OCI-LY1 (cell line): ENCODE measurements around the gene MRM2.

Source experiments
- H2AFZ ChIP-seq: fragments of 200-600 bp; sonication (generic), shearing (Covaris generic); 2 replicates; pipeline ENCODE4 v1.6.0; 2014; ENCODE audit warnings: antibody characterized with exemption, mild to moderate bottlenecking, low read length
- H3F3A ChIP-seq: fragments of 200-600 bp; sonication (generic), shearing (Covaris generic); 2 replicates; pipeline ENCODE4 v1.6.0; 2014; ENCODE audit warnings: mild to moderate bottlenecking, antibody characterized with exemption, low read length, moderate library complexity; ENCODE audit not compliant: insufficient read depth
- H3K27ac ChIP-seq: fragments of 200-600 bp; sonication (generic); 2 replicates; pipeline ENCODE4 v1.5.1; 2014; ENCODE audit warnings: low read length, mixed run types, mild to moderate bottlenecking, low read depth; ENCODE audit not compliant: poor library complexity, severe bottlenecking
- H3K27me3 ChIP-seq: fragments of 200-600 bp; sonication (generic); 2 replicates; pipeline ENCODE4 v1.6.0; 2014; ENCODE audit warnings: antibody characterized with exemption, mild to moderate bottlenecking, low read length, moderate library complexity; ENCODE audit not compliant: insufficient read depth
- H3K36me3 ChIP-seq: fragments of 200-600 bp; sonication (generic); 2 replicates; pipeline ENCODE4 v1.6.1; 2014; ENCODE audit warnings: mild to moderate bottlenecking, antibody characterized with exemption, low read length, moderate library complexity, mixed read lengths; ENCODE audit not compliant: insufficient read depth
- H3K4me1 ChIP-seq: fragments of 200-600 bp; sonication (generic); 2 replicates; pipeline ENCODE4 v1.5.1; 2014; ENCODE audit warnings: mild to moderate bottlenecking, low read length, moderate library complexity; ENCODE audit not compliant: insufficient read depth, severe bottlenecking
- H3K4me2 ChIP-seq: fragments of 200-600 bp; sonication (generic), shearing (Covaris generic); 2 replicates; pipeline ENCODE4 v1.6.1; 2014; ENCODE audit warnings: low read length
- H3K4me3 ChIP-seq: fragments of 200-600 bp; sonication (generic); 2 replicates; pipeline ENCODE4 v1.5.1; 2014; ENCODE audit warnings: low read length, low read depth, mild to moderate bottlenecking, mixed read lengths; ENCODE audit not compliant: poor library complexity, severe bottlenecking
- H3K79me2 ChIP-seq: fragments of 200-600 bp; shearing (Covaris generic); 2 replicates; pipeline ENCODE4 v1.6.1; 2016; ENCODE audit warnings: mixed run types, low read length, mixed read lengths; ENCODE audit not compliant: insufficient read depth
- H3K9ac ChIP-seq: fragments of 200-600 bp; sonication (generic), shearing (Covaris generic); 2 replicates; pipeline ENCODE4 v1.6.1; 2014; ENCODE audit warnings: mild to moderate bottlenecking, low read length, mixed read lengths
- H3K9me2 ChIP-seq: fragments of 200-600 bp; sonication (generic), shearing (Covaris generic); 2 replicates; pipeline ENCODE4 v1.6.1; 2014; ENCODE audit warnings: low read depth, mild to moderate bottlenecking, low read length, mixed read lengths
- H3K9me3 ChIP-seq: fragments of 200-600 bp; shearing (Covaris generic); 2 replicates; pipeline ENCODE4 v1.6.1; 2014; ENCODE audit warnings: low read length, mixed read lengths
- H4K20me1 ChIP-seq: fragments of 200-600 bp; sonication (generic), shearing (Covaris generic); 2 replicates; pipeline ENCODE4 v1.6.0; 2016; ENCODE audit warnings: mild to moderate bottlenecking, low read length; ENCODE audit not compliant: insufficient read depth
- CTCF ChIP-seq: fragments of 200-600 bp; sonication (generic), shearing (Covaris generic); IDR thresholded peaks from 2 replicates; pipeline ENCODE4 v1.5.1; 2017; ENCODE audit warnings: mild to moderate bottlenecking, antibody characterized with exemption, low read length, moderate library complexity, mixed read lengths
- EZH2 ChIP-seq: fragments of 200-600 bp; sonication (generic), shearing (Covaris generic); IDR thresholded peaks from 2 replicates; pipeline ENCODE4 v1.8.0; 2017; ENCODE audit warnings: borderline replicate concordance, mixed run types, mild to moderate bottlenecking, antibody characterized with exemption, low read length, moderate library complexity, mixed read lengths

MRM2 gene

GRCh38 chr7:2253525-2254244, 11.7 kb upstream of the MRM2 start:
- Histone ChIP-seq H2AFZ (no peak overlapping the region), H3K79me2 (no peaks in the 10 kb centered on the region), H3K36me3 (peaks cover 9% of the 10 kb centered on the region; the same call in 1 of the 2 replicates), H3K4me3 (no peak overlapping the region), H3K27me3 (no peaks in the 10 kb centered on the region), H3K9ac (no peak overlapping the region), H4K20me1 (no peaks in the 10 kb centered on the region), H3K4me2 (no peak overlapping the region), H3K9me2 (no peaks in the 10 kb centered on the region), H3K4me1 (peaks cover 2% of the 10 kb centered on the region), H3F3A (no peaks in the 10 kb centered on the region), H3K9me3 (no peaks in the 10 kb centered on the region), H3K27ac (no peak overlapping the region)
- TF ChIP-seq EZH2 = no peak
- TF ChIP-seq CTCF = no peak

- H3K27me3 ChIP-seq = no peaks in the 10 kb centered on the region
- H3K4me2 ChIP-seq = no peak overlapping the region
- H3K9ac ChIP-seq = no peak overlapping the region
- no peaks in the 10 kb centered on the region for H4K20me1 ChIP-seq
- H3K9me2 ChIP-seq = no peaks in the 10 kb centered on the region
- no peak overlapping the region for H3K4me3 ChIP-seq
- no peaks in the 10 kb centered on the region for H3K4me1 ChIP-seq
- peaks cover 9% of the 10 kb centered on the region; the same call in 1 of the 2 replicates for H3K36me3 ChIP-seq
- no peaks in the 10 kb centered on the region for H3K79me2 ChIP-seq
- H2AFZ ChIP-seq = no peak overlapping the region
- no peaks in the 10 kb centered on the region for H3F3A ChIP-seq
- H3K9me3 ChIP-seq = no peaks in the 10 kb centered on the region
- H3K27ac ChIP-seq = no peak overlapping the region
- TF ChIP-seq CTCF = no peak
- TF ChIP-seq EZH2 = no peak
Measured at GRCh38 chr7:2253021-2253420, 11.0 kb upstream of the MRM2 start.

- H3K79me2 ChIP-seq = no peaks in the 10 kb centered on the region
- H4K20me1 ChIP-seq = no peaks in the 10 kb centered on the region
- no peak overlapping the region for H3K9ac ChIP-seq
- no peaks in the 10 kb centered on the region for H3F3A ChIP-seq
- TF ChIP-seq EZH2 (no peak), CTCF (no peak)
- no peaks in the 10 kb centered on the region for H3K4me1 ChIP-seq
- H3K9me2 ChIP-seq = no peaks in the 10 kb centered on the region
- no peaks in the 10 kb centered on the region for H3K27me3 ChIP-seq
- peaks cover 9% of the 10 kb centered on the region; the same call in 1 of the 2 replicates for H3K36me3 ChIP-seq
- H3K4me2 ChIP-seq = no peak overlapping the region
- no peak overlapping the region for H3K4me3 ChIP-seq
- H3K9me3 ChIP-seq = no peaks in the 10 kb centered on the region
- no peak overlapping the region for H2AFZ ChIP-seq
- no peak overlapping the region for H3K27ac ChIP-seq
Measured at GRCh38 chr7:2251841-2252771, 10.1 kb upstream of the MRM2 start.
